EL (cell line): ENCODE results near the gene NADK2.

ENCODE experiments used
- DNase-seq: peaks from one replicate; pipeline ENCODE4 v3.0.0-alpha.2; 2016

Gene NADK2

GRCh38 chr5:36246036-36246800 is 4.5 kb upstream of the NADK2 start:
- no peak for DNase-seq

- no peak for DNase-seq
Measured at GRCh38 chr5:36244076-36244475, 2.4 kb upstream of the NADK2 start.

- no peak for DNase-seq
Measured at GRCh38 chr5:36243653-36244052, 1.9 kb upstream of the NADK2 start.

- no peak for DNase-seq
Measured at GRCh38 chr5:36242534-36243485, 1.1 kb upstream of the NADK2 start.

GRCh38 chr5:36240779-36241630 is 720 bp downstream of the NADK2 start:
- DNase-seq = peak; percentile 75

- DNase-seq = no peak
Measured at GRCh38 chr5:36239370-36240293, 2.1 kb downstream of the NADK2 start.

GRCh38 chr5:36238502-36239295 is 3.0 kb downstream of the NADK2 start:
- DNase-seq = no peak

- no peak for DNase-seq
Measured at GRCh38 chr5:36237751-36238150, 4.0 kb downstream of the NADK2 start.

GRCh38 chr5:36236801-36237200 is 4.9 kb downstream of the NADK2 start:
- DNase-seq = no peak

GRCh38 chr5:36232533-36232932 is 9.2 kb downstream of the NADK2 start:
- DNase-seq = no peak

- DNase-seq = no peak
Measured at GRCh38 chr5:36230151-36230790, 11.5 kb downstream of the NADK2 start.

- DNase-seq = no peak
Measured at GRCh38 chr5:36228505-36228904, 13.2 kb downstream of the NADK2 start.

- no peak for DNase-seq
Measured at GRCh38 chr5:36227046-36227445, 14.7 kb downstream of the NADK2 start.

- DNase-seq = no peak
Measured at GRCh38 chr5:36222620-36223019, 19.1 kb downstream of the NADK2 start.

GRCh38 chr5:36217988-36218387 is 23.7 kb downstream of the NADK2 start:
- no peak for DNase-seq

- DNase-seq = no peak
Measured at GRCh38 chr5:36217567-36217966, 24.2 kb downstream of the NADK2 start.

- DNase-seq = no peak
Measured at GRCh38 chr5:36215910-36216309, 25.8 kb downstream of the NADK2 start.

GRCh38 chr5:36214436-36214835 is 27.3 kb downstream of the NADK2 start:
- no peak for DNase-seq

- DNase-seq = peak; percentile 40
Measured at GRCh38 chr5:36209664-36210063, 32.1 kb downstream of the NADK2 start.

- no peak for DNase-seq
Measured at GRCh38 chr5:36208786-36209185, 32.9 kb downstream of the NADK2 start.
